HG03457 (cell line): ENCODE measurements around the gene EEFSEC.
A peak's percentile ranks its signal among the peaks of the same experiment; 100 is the strongest.

ENCODE experiments used
- ATAC-seq: cut with Tn5 transposase; IDR thresholded peaks from one replicate; pipeline ENCODE4 v1.9.1; 2021; ENCODE audit warnings: moderate number of reproducible peaks; ENCODE audit not compliant: unreplicated experiment

Gene EEFSEC, protein sequence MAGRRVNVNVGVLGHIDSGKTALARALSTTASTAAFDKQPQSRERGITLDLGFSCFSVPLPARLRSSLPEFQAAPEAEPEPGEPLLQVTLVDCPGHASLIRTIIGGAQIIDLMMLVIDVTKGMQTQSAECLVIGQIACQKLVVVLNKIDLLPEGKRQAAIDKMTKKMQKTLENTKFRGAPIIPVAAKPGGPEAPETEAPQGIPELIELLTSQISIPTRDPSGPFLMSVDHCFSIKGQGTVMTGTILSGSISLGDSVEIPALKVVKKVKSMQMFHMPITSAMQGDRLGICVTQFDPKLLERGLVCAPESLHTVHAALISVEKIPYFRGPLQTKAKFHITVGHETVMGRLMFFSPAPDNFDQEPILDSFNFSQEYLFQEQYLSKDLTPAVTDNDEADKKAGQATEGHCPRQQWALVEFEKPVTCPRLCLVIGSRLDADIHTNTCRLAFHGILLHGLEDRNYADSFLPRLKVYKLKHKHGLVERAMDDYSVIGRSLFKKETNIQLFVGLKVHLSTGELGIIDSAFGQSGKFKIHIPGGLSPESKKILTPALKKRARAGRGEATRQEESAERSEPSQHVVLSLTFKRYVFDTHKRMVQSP

DNA sequence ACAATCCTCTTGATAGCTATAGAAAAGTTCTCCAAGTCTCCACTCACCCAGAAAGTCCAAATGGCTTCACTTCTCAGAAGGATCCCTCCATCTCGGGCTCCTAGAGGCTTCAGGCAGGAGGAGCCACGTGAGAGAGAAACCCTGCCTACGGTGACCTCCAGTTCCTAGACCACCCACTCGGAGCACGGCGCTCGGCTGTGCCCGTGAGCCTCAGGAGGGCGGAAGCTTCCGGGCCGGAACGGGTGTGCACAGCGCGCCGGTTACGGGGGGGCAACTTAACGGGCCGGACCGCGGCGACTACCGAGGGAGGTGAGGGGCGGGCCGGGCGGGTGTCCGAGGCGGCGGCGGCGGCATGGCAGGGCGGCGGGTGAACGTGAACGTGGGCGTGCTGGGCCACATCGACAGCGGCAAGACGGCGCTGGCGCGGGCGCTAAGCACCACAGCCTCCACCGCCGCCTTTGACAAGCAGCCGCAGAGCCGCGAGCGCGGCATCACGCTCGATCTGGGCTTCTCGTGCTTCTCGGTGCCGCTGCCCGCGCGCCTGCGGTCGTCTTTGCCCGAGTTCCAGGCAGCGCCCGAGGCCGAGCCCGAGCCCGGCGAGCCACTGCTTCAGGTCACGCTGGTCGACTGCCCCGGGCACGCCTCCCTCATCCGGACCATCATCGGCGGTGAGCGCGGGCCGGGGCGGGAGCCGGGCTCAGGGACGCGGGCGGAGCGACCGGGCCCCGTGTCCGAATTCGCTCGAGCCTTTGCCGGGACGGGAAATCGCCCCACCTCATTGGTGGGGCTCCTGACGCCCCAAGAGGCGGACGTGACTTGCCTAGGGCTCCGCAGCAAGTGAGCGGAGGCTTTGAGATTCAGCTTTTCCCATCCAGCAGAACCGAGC is at the start of gene EEFSEC:
Gene EEFSEC (plus strand): TSS at position 326 of the 886 bp plus-strand sequence. CDS start 27 bp downstream, at position 353.
- peak; percentile 70 for ATAC-seq

- ATAC-seq, result no peak
Measured at GRCh38 chr3:128107834-128108233, 45.4 kb upstream of the EEFSEC start.

- no peak for ATAC-seq
Measured at GRCh38 chr3:128111147-128111546, 42.1 kb upstream of the EEFSEC start.

DNA sequence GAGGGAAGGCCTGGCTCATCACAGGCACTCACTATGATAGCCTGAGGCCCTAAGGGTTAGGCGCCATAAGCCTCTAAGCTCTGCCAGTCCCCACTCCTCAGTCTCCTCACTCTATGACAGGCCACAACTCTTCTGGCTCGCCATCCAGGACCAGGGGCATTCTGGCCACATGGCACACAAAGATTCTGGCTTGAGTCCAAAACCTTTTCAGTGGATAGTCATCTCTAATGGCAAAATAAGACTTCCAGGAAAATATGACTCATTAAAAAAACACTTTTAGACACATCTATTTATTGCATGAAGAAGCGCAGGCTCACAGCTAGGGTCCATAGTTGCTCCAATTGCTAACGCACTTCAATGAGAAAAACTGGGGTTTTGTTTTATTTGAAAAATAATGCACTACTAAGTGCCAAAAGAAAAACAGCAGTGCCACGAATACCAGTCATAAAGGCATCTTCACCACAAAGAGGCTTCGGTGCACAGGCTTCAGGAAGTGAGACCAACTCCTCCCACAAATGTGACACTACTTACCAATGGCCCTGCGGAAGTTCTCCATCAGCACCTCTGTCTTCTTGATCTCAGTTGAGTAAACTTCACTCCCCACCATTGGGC is 40.8 kb upstream of the EEFSEC start:
- ATAC-seq, result no peak

GRCh38 chr3:128113817-128114794 is 39.2 kb upstream of the EEFSEC start:
- ATAC-seq, result no peak

- no peak for ATAC-seq
Measured at GRCh38 chr3:128122013-128122412, 31.3 kb upstream of the EEFSEC start.

DNA sequence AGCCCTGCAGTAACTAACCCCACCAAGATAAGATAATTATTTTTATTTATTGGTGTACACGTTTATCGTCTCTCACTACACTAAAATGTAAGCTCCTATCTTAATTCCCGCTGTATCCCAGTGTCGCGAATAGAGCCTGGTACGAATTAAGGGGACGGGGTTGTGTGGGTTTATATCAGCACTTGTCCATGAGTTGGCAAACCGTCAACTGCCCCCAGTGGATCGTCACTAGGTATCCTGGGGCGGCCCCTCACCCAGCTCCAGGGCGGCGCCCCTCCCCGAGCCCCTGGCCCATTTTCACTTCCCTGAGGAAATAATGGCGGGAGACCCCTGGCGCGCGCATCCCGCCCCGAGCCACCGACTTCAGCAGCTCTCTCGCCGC is 30.1 kb upstream of the EEFSEC start:
- no peak for ATAC-seq

DNA sequence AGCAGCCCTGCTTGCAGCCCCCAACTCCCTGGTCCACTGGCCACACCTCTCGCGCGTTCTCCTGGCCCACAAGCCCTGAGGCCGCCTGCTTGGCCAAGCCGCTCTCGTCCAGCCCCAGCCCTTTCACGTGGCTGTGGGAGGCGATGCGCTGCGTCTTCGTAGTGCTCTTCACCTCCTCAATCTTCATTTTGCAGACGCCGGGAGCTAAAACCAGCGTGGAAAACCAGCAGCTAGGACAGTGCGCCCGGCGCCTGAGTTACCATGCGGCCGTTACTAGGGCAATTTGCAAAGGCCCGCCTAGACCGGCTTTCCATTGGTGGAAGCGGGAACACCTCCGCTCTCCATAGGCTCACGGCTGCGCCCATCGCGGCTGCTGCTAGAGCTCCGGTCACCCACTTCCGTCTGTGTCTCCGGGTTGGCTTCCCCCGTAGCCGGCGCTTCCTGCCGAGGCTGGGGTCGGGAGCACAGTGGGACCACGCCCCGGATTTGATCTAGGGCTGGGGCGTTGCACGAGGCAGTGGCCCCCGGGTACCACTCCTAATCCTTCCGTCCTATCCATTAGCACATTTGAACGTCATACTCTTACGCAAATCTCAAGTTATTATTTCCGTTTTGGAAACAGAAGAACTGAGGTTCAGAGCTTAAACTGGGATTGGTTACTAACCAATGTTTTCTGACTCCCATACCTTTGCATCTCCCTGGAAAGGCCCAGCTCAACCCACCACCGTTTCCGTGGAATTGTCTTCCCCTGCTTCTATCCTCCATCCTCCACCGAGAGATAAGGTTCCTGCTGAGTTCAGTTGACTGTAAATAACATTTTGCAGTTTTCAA is 29.5 kb upstream of the EEFSEC start, which contains the start of gene RUVBL1:
Gene RUVBL1 (minus strand): TSS at position 275 of the 831 bp plus-strand sequence. CDS start 88 bp downstream, at position 187.
- ATAC-seq, result peak; percentile 93

DNA sequence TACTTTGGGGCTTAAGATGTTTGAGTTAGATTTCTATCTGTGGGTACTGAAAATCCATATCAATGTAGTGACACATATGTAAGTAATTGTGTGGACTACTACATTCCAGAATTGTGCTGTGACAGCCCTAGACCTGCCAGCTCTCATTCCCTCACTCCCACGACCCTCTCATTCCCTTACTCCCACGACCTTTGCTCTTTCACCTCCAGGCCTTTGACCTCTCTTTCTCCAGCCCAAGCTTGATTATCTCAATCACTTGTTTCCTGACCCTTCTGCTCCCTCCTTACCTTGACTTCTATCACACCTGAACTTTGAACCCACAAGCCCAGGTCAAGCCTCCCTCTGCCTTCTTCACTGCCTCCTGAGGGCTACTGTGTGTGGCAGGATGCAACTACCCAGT is 26.0 kb upstream of the EEFSEC start:
- no peak for ATAC-seq

GRCh38 chr3:128128251-128128650 is 25.0 kb upstream of the EEFSEC start:
- ATAC-seq, result no peak

GRCh38 chr3:128131897-128132646 is 21.2 kb upstream of the EEFSEC start:
- ATAC-seq, result no peak

DNA sequence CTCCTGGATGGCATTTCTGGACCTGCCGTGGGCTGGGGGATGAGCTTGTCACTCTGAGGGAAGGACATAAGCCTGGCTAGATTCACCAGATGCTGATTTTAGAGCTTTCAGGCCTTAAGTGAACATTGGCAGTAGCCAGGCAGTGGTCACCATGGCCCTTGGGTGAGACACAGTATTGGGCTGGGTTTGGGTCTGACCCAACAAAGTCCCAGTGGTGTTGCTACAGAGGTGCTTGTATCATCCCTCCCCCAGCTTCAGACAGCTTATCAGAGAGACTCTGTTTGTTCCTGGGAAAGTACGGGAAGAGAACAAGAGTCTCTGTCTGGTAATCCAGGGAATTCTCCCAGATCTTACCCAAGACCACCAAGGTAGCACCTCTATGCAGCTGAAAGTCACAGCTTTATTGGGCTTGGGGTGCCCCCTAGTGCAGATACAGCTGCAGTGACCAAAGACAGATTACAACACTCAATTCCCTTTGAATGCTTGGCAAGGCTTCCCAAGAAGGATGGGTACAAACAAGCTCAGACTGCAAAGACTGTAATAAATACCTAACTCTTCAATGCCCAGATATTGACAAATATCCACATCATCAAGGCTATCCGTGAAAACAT is 19.9 kb upstream of the EEFSEC start:
- ATAC-seq, result no peak

DNA sequence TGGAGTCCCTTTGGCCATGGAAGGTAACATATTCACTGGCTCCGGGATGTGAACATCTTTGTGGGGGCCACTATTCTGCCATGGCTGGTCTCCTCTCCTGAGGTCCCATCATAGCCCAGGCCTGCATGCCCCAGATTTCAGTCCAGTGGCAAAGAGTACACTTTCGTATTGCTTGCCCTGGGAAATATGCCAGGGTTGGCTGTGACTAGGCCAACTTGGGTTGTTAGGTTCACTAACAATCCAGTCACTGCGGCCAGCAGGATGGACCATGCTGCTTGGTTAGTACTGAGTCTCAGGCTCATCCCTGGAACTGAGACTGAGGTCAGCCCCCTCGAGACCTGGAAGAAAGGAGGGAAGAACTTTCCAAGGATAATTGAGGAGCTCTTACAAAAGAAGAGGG is 9.8 kb upstream of the EEFSEC start:
- ATAC-seq, result no peak

GRCh38 chr3:128144512-128145187 is 8.6 kb upstream of the EEFSEC start:
- ATAC-seq, result no peak

GRCh38 chr3:128145279-128145678 is 8.0 kb upstream of the EEFSEC start:
- no peak for ATAC-seq

DNA sequence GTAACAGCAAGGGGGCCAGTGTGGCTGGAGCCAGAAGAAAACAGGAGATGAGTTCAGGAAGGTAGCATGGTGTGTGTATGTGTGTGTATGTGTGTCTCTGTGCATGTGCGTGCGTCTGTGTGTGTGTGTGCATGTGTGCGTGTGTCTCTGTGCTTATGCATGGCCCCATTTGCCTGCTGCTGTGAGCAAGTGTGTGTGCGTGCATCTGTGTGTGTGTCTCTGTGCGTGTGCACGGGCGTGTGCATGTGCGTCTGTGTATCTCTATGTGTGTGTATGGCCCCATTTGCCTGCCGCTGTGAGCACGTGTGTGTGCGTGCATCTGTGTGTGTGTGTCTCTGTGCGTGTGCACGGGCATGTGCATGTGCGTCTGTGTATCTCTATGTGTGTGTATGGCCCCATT is 7.1 kb upstream of the EEFSEC start:
- no peak for ATAC-seq

GRCh38 chr3:128149650-128150049 is 3.6 kb upstream of the EEFSEC start:
- no peak for ATAC-seq
